Neutrophil (primary cell): ENCODE results near the gene FKTN.

Experiments
- H3K27ac ChIP-seq: fragments of 200-600 bp; sonication (generic); 2 replicates; pipeline ENCODE4 v1.5.1; 2016; ENCODE audit warnings: mild to moderate bottlenecking, moderate library complexity
- H3K27me3 ChIP-seq: fragments of 200-600 bp; sonication (generic); 2 replicates; pipeline ENCODE4 v1.6.0; 2016; ENCODE audit warnings: mild to moderate bottlenecking
- H3K36me3 ChIP-seq: fragments of 200-600 bp; sonication (generic); 2 replicates; pipeline ENCODE4 v1.5.1; 2017
- H3K4me1 ChIP-seq, 2 experiments: fragments of 200-600 bp in 1 of 2; sonication (generic) in 1 of 2; 1 replicate in 1 of 2; 2 replicates in 1 of 2; pipeline versions ENCODE4 v1.5.1 to v1.6.1; 2013 to 2016; ENCODE audit warnings: low read depth in 1 of 2, low read length in 1 of 2, mild to moderate bottlenecking in 1 of 2, moderate library complexity in 1 of 2; ENCODE audit not compliant: control insufficient read depth in 1 of 2, insufficient read depth in 1 of 2
- H3K4me3 ChIP-seq, 2 experiments: fragments of 200-600 bp in 1 of 2; sonication (generic) in 1 of 2; 1 replicate in 1 of 2; 2 replicates in 1 of 2; pipeline ENCODE4 v1.5.1; 2013 to 2016; ENCODE audit warnings: low read depth in 1 of 2, low read length in 1 of 2, mild to moderate bottlenecking in 1 of 2, moderate library complexity in 1 of 2
- H3K9me3 ChIP-seq: fragments of 200-600 bp; sonication (generic); 2 replicates; pipeline ENCODE4 v1.5.1; 2016
- CTCF ChIP-seq: fragments of 200-600 bp; sonication (generic); IDR thresholded peaks from 2 replicates; pipeline ENCODE4 v1.5.1; 2016; ENCODE audit warnings: antibody characterized with exemption

The FKTN gene

GRCh38 chr9:105683688-105684275 lies 125.9 kb downstream of the FKTN start:
- Histone ChIP-seq H3K4me1 (no peaks in the 10 kb centered on the region), H3K4me3 (no peak overlapping the region), H3K27me3 (no peaks in the 10 kb centered on the region), H3K9me3 (no peaks in the 10 kb centered on the region), H3K27ac (no peak overlapping the region), H3K36me3 (no peaks in the 10 kb centered on the region)
- TF ChIP-seq CTCF, result no peak

- no peaks in the 10 kb centered on the region for H3K9me3 ChIP-seq
- no peak for TF ChIP-seq CTCF
- H3K36me3 ChIP-seq, result no peaks in the 10 kb centered on the region
- no peak overlapping the region for H3K27ac ChIP-seq
- H3K4me3 ChIP-seq, result no peak overlapping the region
- H3K27me3 ChIP-seq, result peaks cover 11% of the 10 kb centered on the region
- no peaks in the 10 kb centered on the region for H3K4me1 ChIP-seq
Observed at GRCh38 chr9:105686936-105687335, 129.0 kb downstream of the FKTN start.
